AG04449 (cell line): ENCODE results near the gene WNT2.

ENCODE experiments used
- CTCF ChIA-PET: fragments of 350-600 bp; formaldehyde crosslinking; extraction: SDS; loops from one replicate; lab custom pipeline; 2021; ENCODE audit warnings: antibody characterized with exemption; lab: Yijun Ruan, JAX
- POLR2A ChIA-PET: fragments of 400-600, 350-600 bp; formaldehyde crosslinking; extraction: SDS; loops from one replicate; lab custom pipeline; 2020; ENCODE audit warnings: antibody characterized with exemption, inconsistent platforms; lab: Yijun Ruan, JAX
- DNase-seq: peaks from one replicate; pipeline ENCODE4 v3.0.0-alpha.2; 2010; ENCODE audit warnings: low read depth, low spot score
- H3K4me3 ChIP-seq: 2 replicates; pipeline ENCODE4 v1.5.1; 2011; ENCODE audit warnings: low read depth, mild to moderate bottlenecking, control low read depth, low read length
- TF ChIP-seq, protein P1 (sequence below): IDR thresholded peaks from one replicate; pipeline ENCODE4 v1.5.1; 2011; ENCODE audit warnings: mild to moderate bottlenecking, moderate library complexity, low read length, control low read depth, inconsistent platforms; ENCODE audit not compliant: insufficient read depth; ENCODE audit errors: missing control alignments

The WNT2 gene

DNA sequence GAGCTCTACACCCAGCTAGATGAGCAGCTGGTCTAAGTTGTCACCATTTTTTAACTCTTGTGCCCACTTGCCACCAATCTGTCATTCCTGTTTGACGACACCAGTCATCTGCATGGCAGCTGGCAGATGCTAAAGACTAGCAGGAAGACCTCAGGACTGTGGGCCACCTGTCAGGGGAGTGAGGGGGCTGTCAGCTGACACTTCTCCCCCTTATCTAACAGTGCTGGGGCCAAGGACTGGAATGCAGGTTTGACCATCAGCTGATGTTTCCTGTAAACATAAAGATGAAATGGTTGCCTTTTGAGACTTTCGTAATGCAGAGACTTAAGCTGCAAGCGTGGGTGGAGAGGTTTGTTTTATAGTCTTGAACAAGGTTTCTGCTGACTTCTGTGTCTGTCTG lies 93.5 kb downstream of the WNT2 start:
- TF ChIP-seq, protein P1, sequence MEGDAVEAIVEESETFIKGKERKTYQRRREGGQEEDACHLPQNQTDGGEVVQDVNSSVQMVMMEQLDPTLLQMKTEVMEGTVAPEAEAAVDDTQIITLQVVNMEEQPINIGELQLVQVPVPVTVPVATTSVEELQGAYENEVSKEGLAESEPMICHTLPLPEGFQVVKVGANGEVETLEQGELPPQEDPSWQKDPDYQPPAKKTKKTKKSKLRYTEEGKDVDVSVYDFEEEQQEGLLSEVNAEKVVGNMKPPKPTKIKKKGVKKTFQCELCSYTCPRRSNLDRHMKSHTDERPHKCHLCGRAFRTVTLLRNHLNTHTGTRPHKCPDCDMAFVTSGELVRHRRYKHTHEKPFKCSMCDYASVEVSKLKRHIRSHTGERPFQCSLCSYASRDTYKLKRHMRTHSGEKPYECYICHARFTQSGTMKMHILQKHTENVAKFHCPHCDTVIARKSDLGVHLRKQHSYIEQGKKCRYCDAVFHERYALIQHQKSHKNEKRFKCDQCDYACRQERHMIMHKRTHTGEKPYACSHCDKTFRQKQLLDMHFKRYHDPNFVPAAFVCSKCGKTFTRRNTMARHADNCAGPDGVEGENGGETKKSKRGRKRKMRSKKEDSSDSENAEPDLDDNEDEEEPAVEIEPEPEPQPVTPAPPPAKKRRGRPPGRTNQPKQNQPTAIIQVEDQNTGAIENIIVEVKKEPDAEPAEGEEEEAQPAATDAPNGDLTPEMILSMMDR, result no peak
- H3K4me3 ChIP-seq, result no peak overlapping the region
- CTCF ChIA-PET, result interaction anchor here (1.2 to 4.1 kb wide), 4 partner anchors 8 to 168 kb away, joined by 3 to 19 read pairs (median 6); no protein-coding TSS in a partner anchor
- POLR2A ChIA-PET, result interaction anchor here (0.8 to 1.1 kb wide), 2 partner anchors 11 to 22 kb away, joined by 3 to 4 read pairs; no protein-coding TSS in a partner anchor
- no peak for DNase-seq

DNA sequence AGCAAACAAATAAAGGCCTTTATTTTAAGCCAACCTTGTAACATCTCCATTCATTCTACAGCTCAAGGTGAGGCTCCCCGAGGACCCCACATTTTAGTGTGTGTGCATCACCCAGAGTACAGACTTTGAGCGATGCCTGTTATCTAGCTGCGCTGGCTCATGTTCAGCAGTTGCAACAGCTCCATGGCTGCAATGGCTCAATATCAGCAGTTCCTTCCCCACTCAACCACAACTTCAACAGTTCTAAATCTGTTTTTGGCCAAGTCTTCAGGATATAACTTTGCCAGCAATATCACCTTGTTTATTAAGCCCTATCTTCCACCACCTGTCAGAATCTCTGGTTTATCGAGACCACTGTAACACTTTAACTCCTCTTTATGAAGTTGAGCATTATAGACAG lies 95.8 kb downstream of the WNT2 start:
- no peak for DNase-seq
- TF ChIP-seq, protein P1, result no peak
- POLR2A ChIA-PET, result no interaction called here
- CTCF ChIA-PET, result interaction anchor here (3.4 kb wide), 1 partner anchor 14 kb away, joined by 14 read pairs; no protein-coding TSS in a partner anchor
- no peak overlapping the region for H3K4me3 ChIP-seq

DNA sequence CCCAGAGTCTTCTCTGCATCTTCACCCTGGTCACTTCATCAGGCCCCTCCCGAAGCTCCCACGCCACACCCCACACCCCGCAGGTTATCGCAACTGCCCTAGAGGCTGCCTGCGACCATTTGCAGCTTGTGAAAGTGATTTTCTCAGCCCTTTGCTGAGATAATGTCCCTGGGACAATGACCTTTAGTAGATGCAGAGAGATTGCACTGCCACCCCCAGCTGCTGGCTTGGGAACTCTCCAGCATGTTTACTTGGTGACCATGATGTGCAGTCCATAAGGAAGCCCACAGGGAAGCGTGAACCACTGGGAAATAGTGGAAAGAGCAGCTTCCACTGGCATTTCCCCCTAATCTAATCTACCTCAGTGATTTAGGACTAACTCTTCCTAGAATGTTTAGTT lies 97.3 kb downstream of the WNT2 start:
- POLR2A ChIA-PET, result no interaction called here
- CTCF ChIA-PET, result interaction anchor here (1.1 to 3.4 kb wide), 3 partner anchors 9 to 13 kb away, joined by 3 to 14 read pairs (median 3); no protein-coding TSS in a partner anchor
- TF ChIP-seq, protein P1, result no peak
- DNase-seq, result no peak
- no peak overlapping the region for H3K4me3 ChIP-seq
